GM21786 (cell line): ENCODE measurements around the gene EXD2.
"Not testable (repeated sequence)": the region's sequence is repeated elsewhere in the genome, so short reads cannot be mapped to it uniquely, and the experiment has no call there.

ENCODE experiments used
- ATAC-seq: cut with Tn5 transposase; IDR thresholded peaks from one replicate; pipeline ENCODE4 v1.9.1; 2021; ENCODE audit not compliant: unreplicated experiment

EXD2 gene

DNA sequence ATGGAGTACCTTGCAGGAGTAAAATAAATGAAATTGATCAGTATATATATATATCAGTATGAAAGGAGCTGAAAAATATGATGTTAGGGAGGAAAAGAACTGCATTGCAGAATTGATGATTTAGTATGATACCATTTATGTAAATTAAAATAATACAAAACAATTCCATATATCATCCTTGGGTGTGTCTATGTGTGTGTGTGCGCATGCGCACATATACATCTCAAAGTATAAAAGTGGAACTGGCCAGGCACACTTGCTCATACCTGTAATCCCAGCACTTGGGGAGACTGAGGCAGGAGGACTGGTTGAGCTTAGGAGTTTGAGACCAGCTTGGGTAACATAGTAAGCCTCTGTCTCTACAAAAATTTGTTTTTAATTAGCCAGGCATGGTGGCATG is 84.0 kb downstream of the EXD2 start:
- no peak for ATAC-seq

DNA sequence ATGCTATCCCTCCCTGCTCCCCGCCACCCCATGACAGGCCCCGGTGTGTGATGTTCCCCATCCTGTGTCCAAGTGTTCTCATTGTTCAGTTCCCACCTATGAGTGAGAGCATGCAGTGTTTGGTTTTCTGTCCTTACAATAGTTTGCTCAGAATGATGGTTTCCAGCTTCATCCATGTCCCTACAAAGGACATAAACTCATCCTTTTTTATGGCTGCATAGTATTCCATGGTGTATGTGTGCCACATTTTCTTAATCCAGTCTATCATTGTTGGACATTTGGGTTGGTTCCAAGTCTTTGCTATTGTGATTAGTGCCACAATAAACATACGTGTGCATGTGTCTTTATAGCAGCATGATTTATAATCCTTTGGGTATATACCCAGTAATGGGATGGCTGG is 86.1 kb downstream of the EXD2 start:
- not testable (repeated sequence) for ATAC-seq

DNA sequence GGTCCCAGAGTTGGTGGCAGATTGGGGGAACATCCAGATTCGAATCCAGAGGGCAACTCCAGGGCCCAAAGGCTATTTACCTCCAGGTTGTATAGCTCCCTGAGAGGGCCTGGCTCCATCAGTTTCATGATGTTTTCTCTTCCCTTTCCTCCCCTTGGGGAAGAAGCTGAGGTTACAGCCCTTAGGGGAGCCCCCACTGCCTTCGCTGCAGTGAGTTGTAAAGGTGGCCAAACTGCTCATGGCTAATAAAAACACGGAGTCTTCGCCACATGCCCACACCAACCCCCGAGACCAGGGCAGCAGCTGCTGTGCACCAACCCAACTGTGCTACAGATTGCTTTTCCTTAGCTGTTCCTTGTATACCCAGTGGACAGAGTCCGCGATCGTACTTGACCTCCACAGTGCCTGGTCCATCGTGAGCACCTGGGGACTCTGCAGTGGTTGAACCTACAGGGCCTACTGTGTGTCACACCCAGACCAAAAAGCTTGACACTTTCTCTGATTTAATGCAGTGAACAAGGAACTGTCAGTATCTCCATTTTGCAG is 89.5 kb downstream of the EXD2 start:
- no peak for ATAC-seq

DNA sequence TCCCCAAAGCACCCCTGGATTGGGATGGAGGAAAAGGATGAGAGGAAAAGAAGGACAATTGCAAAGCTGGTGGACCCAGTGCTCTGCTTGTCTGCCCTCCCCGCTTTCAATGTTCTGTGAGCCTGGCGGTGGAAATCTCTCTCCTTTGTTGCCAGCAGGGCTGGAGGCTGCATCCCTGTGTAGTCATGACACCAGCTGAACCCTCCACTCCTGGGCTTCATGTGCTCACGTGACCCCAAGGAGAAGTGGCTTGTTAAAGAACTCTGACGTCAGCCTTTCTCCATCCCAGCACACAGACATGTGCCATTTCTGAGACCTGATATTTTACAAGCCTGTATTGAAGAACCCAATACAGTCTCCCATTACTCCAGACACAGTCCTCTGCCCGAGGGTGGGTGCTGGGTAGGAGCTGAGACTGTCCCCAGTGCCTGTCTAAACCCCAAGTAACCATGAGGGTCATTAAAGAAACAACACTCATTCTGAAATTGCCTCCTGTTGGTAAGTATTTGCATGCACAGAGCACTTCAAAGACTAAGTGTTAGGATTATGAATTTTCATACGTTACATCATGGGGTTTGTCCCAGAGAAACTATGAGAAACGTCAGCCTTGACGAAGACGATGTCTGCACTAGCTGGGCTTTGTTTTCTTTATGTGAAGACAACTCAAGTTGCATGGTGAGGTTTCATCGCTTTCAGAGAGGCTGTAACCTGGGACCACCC is 90.3 kb downstream of the EXD2 start:
- ATAC-seq: peak; percentile 58

DNA sequence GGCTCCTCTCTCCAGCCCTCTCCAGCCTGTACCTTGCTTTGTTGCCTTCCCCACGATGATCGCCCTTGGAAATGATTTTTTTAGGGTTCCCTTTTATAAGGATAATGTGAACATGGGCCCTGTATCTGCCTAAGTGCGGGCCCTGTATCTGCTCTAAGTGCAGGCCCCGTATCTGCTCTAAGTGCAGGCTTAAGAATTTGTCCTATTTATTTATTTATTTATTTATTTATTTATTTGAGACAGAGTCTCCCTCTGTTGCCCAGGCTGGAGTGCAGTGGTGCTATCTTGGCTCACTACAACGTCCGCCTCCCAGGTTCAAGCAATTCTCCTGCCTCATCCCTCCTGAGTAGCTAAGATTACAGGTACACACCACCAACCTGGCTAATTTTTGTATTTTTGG is 91.2 kb downstream of the EXD2 start:
- ATAC-seq: no peak

DNA sequence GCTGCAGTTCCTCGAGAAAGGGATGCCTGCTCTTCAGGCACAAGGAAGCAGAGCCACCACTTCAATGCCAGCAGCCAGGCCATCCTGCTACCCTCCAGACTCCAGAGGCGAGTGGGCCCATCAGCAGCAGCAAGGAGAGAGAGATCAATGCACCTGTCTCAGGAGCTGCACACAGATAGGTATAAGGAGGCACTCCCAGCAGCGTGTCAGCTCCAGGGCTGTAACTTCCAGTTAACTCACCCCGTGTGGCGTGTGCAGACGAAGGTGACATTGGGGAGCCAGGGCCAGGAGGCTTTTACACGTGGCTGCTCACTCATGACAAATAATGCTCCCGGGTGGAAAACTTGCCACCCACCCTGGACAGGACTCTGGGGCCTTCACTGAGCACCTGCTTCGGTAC is 92.9 kb downstream of the EXD2 start:
- ATAC-seq: no peak

DNA sequence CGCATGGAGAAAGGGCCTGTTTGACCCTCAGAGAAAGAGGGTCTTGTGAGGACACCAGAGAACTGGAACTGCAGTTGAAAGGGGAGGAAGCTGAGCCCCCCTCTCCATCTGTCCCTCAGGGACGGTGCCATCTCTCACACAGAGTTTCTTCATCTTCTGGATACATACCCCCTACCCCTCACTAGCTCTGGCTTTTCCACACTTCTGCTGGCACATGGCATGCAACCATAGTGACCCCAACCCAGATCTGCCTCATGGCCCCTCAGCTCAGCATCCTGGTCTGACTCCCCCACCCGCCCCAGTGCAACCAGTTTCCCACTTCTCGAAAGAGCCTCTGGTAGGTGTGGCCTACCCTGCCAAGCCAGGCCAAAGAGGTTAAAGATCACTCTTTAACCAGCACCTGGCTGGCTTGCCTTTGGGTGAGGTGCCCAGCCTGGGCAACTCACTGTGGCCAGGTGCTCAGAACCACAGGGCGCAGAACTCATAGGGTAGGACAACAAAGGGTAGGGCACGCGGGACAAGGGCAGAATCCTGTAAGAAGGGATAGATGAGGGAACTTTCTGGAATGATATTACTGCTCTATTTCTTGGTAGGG is 94.5 kb downstream of the EXD2 start:
- ATAC-seq: no peak

DNA sequence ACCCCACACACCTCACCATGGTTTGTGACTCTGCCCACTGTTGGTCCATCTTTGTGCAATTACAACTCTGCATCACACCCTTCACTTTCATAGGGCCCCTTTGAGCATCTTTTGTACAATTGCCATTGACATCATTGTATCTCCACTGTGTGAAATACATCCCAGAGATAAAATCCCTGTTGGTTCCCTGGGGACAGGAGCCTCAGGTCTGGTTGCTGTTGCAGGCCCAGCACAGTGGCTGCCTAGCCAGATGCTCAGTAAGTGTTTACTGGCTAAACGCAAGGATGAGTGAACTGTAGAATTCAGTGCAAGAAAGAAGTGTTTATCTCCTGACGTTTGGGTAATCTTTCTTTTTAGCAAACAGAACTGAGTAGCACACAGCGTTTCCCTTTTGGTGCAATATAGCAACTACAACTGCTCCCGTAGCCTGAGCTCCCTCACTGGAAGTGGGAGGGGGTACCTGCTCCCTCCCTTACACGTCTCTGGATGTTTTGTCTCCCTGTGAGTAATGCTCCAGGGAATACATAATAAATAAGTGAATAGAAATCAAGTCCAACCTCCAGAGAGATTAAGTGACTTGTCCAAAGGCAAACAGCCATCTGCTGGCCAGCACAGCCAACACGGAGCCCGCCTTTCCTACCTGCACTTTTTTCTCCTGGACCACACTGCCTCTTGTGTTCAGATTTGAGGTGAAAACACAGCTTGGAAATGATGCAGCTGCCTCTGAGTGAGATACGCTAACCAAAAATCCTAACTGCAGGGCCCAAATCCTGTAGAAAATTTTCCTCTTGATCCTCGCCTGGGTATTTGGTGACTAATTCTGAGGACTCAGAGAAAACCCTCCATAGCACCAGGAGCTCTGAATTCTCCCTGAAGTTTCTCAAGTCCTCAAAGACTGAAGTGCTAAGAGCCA is 96.1 kb downstream of the EXD2 start:
- no peak for ATAC-seq

DNA sequence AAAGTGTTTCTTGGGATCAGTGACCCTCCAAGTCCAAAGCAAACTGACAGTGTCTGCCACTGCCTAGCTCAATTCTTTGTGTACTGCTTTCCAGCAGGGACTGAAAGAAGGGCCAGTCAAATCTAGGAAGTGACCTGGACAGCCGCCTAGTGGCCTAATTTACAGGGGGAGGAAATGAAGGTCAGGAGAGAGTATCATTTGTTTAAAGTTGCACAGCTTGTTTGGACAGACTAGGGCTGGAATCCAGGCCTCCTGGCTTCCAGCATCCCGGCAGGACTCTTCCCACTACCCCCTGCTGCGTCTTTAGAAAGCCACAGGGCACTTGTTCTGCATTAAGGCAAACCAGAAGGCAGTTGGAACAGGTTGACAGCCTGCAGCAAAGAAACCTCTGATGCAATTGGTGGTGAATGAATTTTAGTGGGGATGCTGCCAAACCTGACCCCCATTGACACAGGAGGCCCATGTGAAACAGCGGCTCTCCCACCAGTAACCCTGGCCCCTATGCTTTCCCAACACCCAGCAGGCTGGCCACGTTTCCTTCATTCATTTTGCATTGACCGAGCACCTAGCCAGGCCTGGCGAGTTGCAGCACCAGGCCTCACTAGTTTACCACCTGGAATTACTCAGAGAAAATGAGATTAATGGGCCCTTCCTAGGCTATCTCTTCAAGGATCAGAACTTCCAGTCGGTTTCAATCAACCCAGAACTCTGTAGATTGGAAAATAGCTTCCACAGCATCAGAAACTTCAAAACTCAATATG is 96.9 kb downstream of the EXD2 start:
- no peak for ATAC-seq

DNA sequence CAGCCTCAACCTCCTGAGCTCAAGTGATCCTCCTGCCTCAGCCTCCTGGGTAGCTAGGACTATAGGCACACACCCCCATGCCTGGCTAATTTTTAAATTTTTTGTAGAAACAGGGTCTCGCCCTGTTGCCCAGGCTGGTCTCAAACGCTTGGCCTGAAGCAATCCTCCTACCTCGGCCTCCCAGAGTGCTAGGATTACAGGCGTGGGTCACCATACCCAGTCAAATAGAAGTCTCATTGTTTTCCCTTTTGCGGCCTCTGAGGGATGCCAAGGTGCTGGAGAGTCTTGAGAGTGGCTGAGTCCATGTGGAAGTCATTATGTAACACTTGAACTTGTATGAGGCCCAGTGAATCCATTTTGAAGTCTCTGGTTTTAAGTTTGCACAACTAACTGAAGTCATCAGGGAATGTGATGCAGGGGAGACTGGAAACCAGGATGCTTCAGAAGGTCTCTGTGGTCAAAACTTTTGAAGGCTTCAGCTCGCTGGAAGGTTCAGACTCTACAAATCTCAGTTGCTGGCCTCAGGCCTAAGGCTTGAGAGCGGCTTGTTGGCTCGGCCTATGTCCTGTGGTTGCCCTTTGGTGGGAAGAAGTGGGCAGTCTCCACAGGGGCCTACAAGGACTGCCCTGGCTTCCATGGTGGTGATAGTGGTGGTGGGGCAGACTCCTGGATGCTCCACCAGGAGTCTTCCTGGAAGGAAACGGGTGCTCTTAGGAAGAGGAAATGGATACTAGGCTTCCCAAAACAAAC is 97.8 kb downstream of the EXD2 start:
- ATAC-seq: no peak

DNA sequence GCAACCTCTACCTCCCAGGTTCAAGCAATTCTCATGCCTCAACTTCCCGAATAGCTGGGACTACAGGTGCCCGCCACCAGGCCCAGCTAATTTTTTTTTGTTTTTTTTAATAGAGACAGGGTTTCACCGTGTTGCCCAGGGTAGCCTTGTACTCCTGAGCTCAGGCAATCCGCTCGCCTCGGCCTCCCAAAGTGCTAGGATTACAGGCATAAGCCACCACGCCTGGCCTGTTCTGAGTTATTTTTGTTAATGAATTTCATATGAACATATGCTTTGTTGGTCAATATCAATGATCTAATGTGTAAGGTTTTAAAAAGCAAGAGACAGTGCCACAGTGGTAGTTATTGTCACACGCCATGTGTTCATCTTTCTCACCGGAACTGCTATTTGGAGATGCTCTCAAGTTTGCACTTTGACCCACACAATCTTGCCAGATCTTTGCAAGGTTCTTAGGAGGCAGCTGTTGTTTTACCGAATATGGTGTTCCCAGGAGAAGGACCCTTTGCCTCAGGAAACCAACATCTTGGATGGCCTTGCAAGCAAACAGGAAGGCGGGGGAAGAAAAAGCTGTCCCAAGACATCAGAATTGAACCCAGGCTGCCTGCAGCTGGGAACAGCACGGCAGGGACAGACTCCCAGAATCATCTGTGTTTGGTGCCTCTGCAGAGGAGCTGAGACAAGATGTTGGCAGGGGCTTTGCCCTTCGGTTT is 98.7 kb downstream of the EXD2 start:
- ATAC-seq: no peak

DNA sequence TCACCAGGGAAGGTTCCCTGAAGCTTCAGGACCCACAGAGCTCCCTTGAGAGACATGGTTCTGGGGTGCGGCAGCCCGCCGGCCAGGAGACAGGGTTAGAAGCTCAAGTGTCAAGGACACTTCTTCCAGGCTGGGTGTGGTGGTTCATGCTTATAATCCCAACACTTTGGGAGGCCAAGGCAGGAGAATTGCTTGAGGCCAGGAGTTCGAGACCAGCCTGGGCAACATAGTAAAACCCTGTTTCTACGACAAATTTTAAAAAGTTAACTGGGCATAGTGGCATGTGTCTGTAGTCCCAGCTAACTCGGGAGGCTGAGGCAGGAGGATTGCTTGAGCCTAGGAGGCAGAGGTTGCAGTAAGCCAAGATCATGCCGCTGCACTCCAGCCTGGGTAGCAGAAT is 99.6 kb downstream of the EXD2 start:
- ATAC-seq: not testable (repeated sequence)

DNA sequence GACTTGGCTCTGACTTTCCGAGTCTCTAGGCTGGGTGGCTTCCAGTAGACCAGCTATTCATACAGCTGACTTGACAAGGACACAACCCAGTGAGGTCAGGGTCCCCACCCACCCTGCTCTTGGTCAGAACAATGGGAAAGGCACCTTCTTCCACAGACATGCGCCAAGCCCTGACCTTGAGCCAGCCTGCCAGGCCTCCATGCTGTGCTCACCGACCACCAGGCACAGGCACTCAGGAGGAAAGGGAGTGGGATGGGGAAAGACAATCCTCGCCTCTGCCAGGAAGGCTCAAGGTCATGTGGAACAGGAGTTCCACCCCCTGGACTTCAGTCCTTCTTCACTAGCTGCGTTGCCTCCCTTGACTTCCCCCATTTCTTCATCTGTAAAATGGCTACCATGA is 100.1 kb downstream of the EXD2 start:
- no peak for ATAC-seq

DNA sequence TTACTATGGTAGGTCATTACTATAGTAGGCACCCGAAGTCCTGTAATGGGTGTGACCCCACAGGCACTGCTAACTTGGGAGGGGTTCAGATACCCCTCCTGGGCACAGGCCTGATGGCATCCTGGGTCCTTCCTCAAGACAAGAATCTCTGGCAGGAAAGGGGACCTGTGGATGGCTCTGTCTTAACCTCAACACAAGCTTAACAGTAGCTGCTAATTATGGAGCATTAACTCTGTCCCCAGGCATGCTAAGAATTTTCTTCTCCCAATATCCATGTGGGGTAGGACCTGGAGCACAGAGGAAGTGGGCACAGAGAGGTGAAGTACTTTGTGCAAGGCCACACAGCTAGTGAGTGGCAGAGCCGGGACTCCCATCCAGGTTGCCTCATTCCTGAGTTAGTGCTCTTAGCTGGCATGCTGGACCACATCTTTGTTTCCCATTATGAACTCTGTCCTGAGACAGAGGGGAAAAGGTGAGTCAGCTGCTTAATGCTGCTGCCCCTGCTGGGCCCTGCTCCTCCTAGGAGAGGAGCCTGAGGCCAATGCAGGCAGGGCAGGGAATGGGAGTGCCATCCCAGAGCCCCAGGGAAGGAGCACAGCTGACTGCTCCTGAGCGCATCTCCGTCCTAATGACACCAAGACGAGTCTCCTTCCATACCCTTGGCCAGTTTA is 100.7 kb downstream of the EXD2 start:
- no peak for ATAC-seq
